Hepatocyte (in vitro differentiated cells): ENCODE results near the gene CDC5L. TPM values are rescaled to one million over a fixed set of nuclear protein-coding genes. Genes with fewer than 3 reads are reported as not detected.

Experiments used
- DNase-seq: peaks from one replicate; pipeline ENCODE4 v3.0.0-alpha.2; 2016; ENCODE audit warnings: low spot score
- H2AFZ ChIP-seq: fragments of 200-600 bp; sonication (generic); 2 replicates; pipeline ENCODE4 v1.6.0; 2016; ENCODE audit warnings: antibody characterized with exemption, mild to moderate bottlenecking
- H3K27ac ChIP-seq: fragments of 200-600 bp; sonication (generic); 2 replicates; pipeline ENCODE4 v1.5.1; 2016; ENCODE audit warnings: mild to moderate bottlenecking
- H3K27me3 ChIP-seq: fragments of 200-600 bp; sonication (generic); 2 replicates; pipeline ENCODE4 v1.6.1; 2016
- H3K36me3 ChIP-seq: fragments of 200-600 bp; sonication (generic); replicated peaks from 2 replicates; pipeline ENCODE4 v1.5.1; 2016; ENCODE audit warnings: low read depth; ENCODE audit not compliant: insufficient read depth
- H3K4me1 ChIP-seq: fragments of 200-600 bp; sonication (generic); 2 replicates; pipeline ENCODE4 v1.5.1; 2016; ENCODE audit warnings: mild to moderate bottlenecking, moderate library complexity; ENCODE audit not compliant: insufficient read depth
- H3K4me2 ChIP-seq: fragments of 200-600 bp; sonication (generic); 2 replicates; pipeline ENCODE4 v1.6.0; 2016
- H3K4me3 ChIP-seq: fragments of 200-600 bp; sonication (generic); 2 replicates; pipeline ENCODE4 v1.5.1; 2016; ENCODE audit warnings: mild to moderate bottlenecking
- H3K79me2 ChIP-seq: fragments of 200-600 bp; sonication (generic); 2 replicates; pipeline ENCODE4 v1.6.0; 2017; ENCODE audit warnings: mild to moderate bottlenecking
- H3K9me2 ChIP-seq: fragments of 200-600 bp; sonication (generic); replicated peaks from 2 replicates; pipeline ENCODE4 v1.6.0; 2017; ENCODE audit warnings: mild to moderate bottlenecking; ENCODE audit not compliant: insufficient read depth
- H3K9me3 ChIP-seq: fragments of 200-600 bp; sonication (generic); 2 replicates; pipeline ENCODE4 v1.5.1; 2016; ENCODE audit warnings: low read depth, mild to moderate bottlenecking
- H4K20me1 ChIP-seq: fragments of 200-600 bp; sonication (generic); 2 replicates; pipeline ENCODE4 v1.6.0; 2016; ENCODE audit warnings: mild to moderate bottlenecking; ENCODE audit not compliant: insufficient read depth, poor library complexity, severe bottlenecking
- CTCF ChIP-seq: fragments of 200-600 bp; sonication (generic); IDR thresholded peaks from 2 replicates; pipeline ENCODE4 v1.5.1; 2016; ENCODE audit warnings: antibody characterized with exemption, mild to moderate bottlenecking; ENCODE audit not compliant: poor library complexity
- EZH2 ChIP-seq: fragments of 200-600 bp; sonication (generic); IDR thresholded peaks from 2 replicates; pipeline ENCODE4 v1.6.1; 2016; ENCODE audit warnings: antibody characterized with exemption, mild to moderate bottlenecking, borderline replicate concordance
- EZH2phosphoT487 ChIP-seq: fragments of 200-600 bp; sonication (generic); IDR thresholded peaks from one replicate; pipeline ENCODE4 v1.6.1; 2018; ENCODE audit warnings: antibody characterized with exemption, mild to moderate bottlenecking, low read depth, moderate library complexity; ENCODE audit not compliant: unreplicated experiment, severe bottlenecking
- WGBS: methylation state at CpG from one replicate; pipeline ENCODE4 v1.1.6; 2016; ENCODE audit warnings: low lambda C conversion rate; ENCODE audit errors: missing lambda C conversion rate; 5-methylcytosine and 5-hydroxymethylcytosine counted together
- polyA plus RNA-seq: library from polyadenylated mRNA; unstranded; fragments of >200 nt; fragmentation: Nextera tagmentation; extraction: Ambion mirVana; gene quantifications from 2 replicates; pipeline ENCODE4 v1.2.1, GENCODE V29; 2016
- total RNA-seq: library from RNA; depleted of rRNA; stranded (reverse); fragments of >200 nt; gene quantifications from 2 replicates; pipeline ENCODE4 v1.2.3, GENCODE V29; 2014

Gene CDC5L
- total and polyA plus RNA-seq, 2 experiments from 2014 or later, result 10.0 to 23.1 TPM

- no peaks in the 10 kb centered on the region for H3K9me2 ChIP-seq
- no peak overlapping the region for H2AFZ ChIP-seq
- H3K36me3 ChIP-seq, result no peaks in the 10 kb centered on the region
- 71% methylated on average over 5 of the region's 5 CpGs for WGBS
- H3K27me3 ChIP-seq, result no peaks in the 10 kb centered on the region
- DNase-seq, result no peak
- peaks cover 24% of the 10 kb centered on the region for H4K20me1 ChIP-seq
- peak overlapping the region; percentile 78 for H3K4me2 ChIP-seq
- H3K9me3 ChIP-seq, result no peaks in the 10 kb centered on the region
- TF ChIP-seq EZH2 (no peak), EZH2phosphoT487 (no peak), CTCF (no peak)
- no peak overlapping the region for H3K27ac ChIP-seq
- peaks cover 53% of the 10 kb centered on the region for H3K79me2 ChIP-seq
- H3K4me3 ChIP-seq, result peak overlapping the region; percentile 68
- peaks cover 11% of the 10 kb centered on the region for H3K4me1 ChIP-seq
Measured at GRCh38 chr6:44388887-44389286, 1.4 kb downstream of the CDC5L start.

- Histone ChIP-seq H3K4me3 (no peak overlapping the region), H3K4me2 (peak overlapping the region; percentile 78), H3K9me3 (no peaks in the 10 kb centered on the region), H3K36me3 (no peaks in the 10 kb centered on the region), H3K4me1 (peaks cover 11% of the 10 kb centered on the region), H3K27me3 (no peaks in the 10 kb centered on the region), H3K79me2 (peaks cover 57% of the 10 kb centered on the region), H4K20me1 (peaks cover 24% of the 10 kb centered on the region), H3K27ac (no peak overlapping the region), H3K9me2 (no peaks in the 10 kb centered on the region), H2AFZ (no peak overlapping the region)
- WGBS, result 96% methylated on average over 1 of the region's 1 CpG
- no peak for DNase-seq
- TF ChIP-seq EZH2phosphoT487, result no peak
- no peak for TF ChIP-seq CTCF
- TF ChIP-seq EZH2, result no peak
Measured at GRCh38 chr6:44390158-44390683, 2.7 kb downstream of the CDC5L start.

- Histone ChIP-seq H3K4me1 (no peaks in the 10 kb centered on the region), H3K27me3 (no peaks in the 10 kb centered on the region), H3K9me2 (no peaks in the 10 kb centered on the region), H3K4me2 (no peak overlapping the region), H3K4me3 (no peak overlapping the region), H2AFZ (no peak overlapping the region), H3K27ac (no peak overlapping the region), H4K20me1 (peaks cover 4% of the 10 kb centered on the region), H3K9me3 (no peaks in the 10 kb centered on the region), H3K79me2 (peaks cover 57% of the 10 kb centered on the region), H3K36me3 (peaks cover 3% of the 10 kb centered on the region)
- WGBS, result 92% methylated on average over 2 of the region's 2 CpGs
- DNase-seq, result no peak
- TF ChIP-seq EZH2 (no peak), EZH2phosphoT487 (no peak), CTCF (no peak)
Measured at GRCh38 chr6:44395501-44395900, 8.0 kb downstream of the CDC5L start.
